Spleen (tissue), 7 donors: Measurements from ENCODE around the gene ZNF513.

Source experiments
- POLR2A ChIP-seq, 3 donors: fragments of 450-650 bp; IDR thresholded peaks; one replicate each; pipeline ENCODE4 v1.5.1; 2017; ENCODE audit warnings: antibody characterized with exemption in 3 of 3, mild to moderate bottlenecking in 1 of 3
- TF ChIP-seq, protein P1 (sequence below), 11 experiments: fragments of 200-600 bp in 7 of 11; fragments of 450-650 bp in 4 of 11; sonication (generic) in 4 of 11; IDR thresholded peaks in 8 of 11; conservative IDR thresholded peaks in 3 of 11; 1 replicate in 7 of 11; 2 replicates in 4 of 11; pipeline versions ENCODE4 v1.4.0 to v1.8.0; 2016 to 2021; ENCODE audit warnings: antibody characterized with exemption in 11 of 11, inconsistent platforms in 4 of 11, mild to moderate bottlenecking in 1 of 11
- donor health status: DM: no; HTN: no; CAD: no; lungs with moderate emphysema.
- donor health status: DM: no; HTN: no; CAD: no.
- donor health status: DM: no; HTN: no; CAD: no.

DNA sequence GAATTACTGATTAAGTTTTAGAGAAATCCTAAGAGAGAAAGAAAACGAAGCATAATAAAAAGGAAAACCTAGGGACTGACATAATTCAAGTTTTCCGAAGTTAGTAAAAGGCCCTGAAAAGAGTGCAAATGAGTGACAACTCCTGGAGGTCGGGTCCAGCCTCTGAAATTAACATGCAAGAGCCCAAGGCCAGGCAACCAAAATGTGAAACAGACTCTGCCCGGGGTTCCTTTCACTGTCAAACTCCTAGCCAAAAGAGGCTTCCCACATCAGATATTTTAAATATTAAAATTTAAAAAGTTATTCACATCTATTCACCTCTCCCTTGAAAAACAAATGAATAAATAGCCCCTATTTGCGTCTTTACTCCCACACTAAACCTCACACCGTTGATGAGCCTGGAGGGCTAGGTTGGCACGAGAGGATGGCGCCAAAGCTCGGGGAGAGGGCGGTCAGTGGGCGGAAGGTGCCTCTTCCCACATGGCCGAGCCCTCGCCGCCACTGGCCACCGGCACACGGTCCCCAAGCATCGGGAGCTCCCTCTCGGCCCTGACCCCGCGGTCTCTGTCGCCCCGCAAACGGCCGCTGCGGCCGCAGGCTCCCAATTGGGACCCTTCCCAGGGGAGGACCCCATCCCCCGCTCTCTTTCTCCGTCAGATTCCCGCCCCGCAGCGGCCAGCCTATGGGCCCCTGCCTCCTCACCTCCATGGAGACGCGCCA, 28.2 kb upstream of the ZNF513 start:
- TF ChIP-seq, protein P1, sequence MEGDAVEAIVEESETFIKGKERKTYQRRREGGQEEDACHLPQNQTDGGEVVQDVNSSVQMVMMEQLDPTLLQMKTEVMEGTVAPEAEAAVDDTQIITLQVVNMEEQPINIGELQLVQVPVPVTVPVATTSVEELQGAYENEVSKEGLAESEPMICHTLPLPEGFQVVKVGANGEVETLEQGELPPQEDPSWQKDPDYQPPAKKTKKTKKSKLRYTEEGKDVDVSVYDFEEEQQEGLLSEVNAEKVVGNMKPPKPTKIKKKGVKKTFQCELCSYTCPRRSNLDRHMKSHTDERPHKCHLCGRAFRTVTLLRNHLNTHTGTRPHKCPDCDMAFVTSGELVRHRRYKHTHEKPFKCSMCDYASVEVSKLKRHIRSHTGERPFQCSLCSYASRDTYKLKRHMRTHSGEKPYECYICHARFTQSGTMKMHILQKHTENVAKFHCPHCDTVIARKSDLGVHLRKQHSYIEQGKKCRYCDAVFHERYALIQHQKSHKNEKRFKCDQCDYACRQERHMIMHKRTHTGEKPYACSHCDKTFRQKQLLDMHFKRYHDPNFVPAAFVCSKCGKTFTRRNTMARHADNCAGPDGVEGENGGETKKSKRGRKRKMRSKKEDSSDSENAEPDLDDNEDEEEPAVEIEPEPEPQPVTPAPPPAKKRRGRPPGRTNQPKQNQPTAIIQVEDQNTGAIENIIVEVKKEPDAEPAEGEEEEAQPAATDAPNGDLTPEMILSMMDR (IDR thresholded peaks at IDR 0.05 in 8 of 11, conservative IDR thresholded peaks at IDR 0.05 in 3 of 11) = no peak
- no peak for TF ChIP-seq POLR2A (IDR thresholded peaks at IDR 0.05)
